ENCODE measurements around the gene ATP8A2. TPM values are rescaled to one million over a fixed set of nuclear protein-coding genes. Genes with fewer than 3 reads are reported as not detected.

ATP8A2 gene
- total RNA-seq, 2 donors from 2014 or later: 0.23 to 6.1 TPM

DNA sequence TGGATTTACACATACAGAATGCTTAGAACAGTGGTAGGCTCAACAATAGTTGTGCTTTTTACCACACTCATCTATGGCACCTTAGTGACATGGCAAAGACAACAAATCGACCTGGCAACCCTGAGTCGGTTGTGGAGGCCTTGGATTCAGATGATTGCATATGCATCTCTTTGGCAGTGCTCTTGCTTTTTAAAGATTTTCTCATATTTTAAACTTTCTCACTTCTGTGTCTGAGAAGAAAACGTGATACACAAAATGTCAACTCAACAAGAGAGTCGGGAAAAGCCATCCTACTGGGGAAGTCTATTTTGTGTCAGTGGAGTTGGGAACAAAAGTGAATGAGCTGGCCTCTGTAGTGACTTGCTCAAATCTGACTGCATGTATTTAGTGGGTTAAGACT lies 85.8 kb downstream of the ATP8A2 start:
- DNase-seq (ENCODE audit: low spot score): no peak
- intact Hi-C loops (cut with DNase I): no loop called here
- 72% methylated on average over 4 of the region's 4 CpGs for WGBS
- Histone ChIP-seq H3K9me3 (no peaks in the 10 kb centered on the region), H3K27me3 (replicated peaks; ENCODE audit: insufficient read depth) (no peaks in the 10 kb centered on the region), H3K27ac (no peak overlapping the region), H3K36me3 (no peaks in the 10 kb centered on the region), H3K4me1 (replicated peaks) (no peaks in the 10 kb centered on the region), H3K4me3 (no peak overlapping the region)
- TF ChIP-seq POLR2AphosphoS5 (IDR thresholded peaks at IDR 0.05) (no peak), POLR2A (IDR thresholded peaks at IDR 0.05) (no peak)
- TF ChIP-seq, protein P1, sequence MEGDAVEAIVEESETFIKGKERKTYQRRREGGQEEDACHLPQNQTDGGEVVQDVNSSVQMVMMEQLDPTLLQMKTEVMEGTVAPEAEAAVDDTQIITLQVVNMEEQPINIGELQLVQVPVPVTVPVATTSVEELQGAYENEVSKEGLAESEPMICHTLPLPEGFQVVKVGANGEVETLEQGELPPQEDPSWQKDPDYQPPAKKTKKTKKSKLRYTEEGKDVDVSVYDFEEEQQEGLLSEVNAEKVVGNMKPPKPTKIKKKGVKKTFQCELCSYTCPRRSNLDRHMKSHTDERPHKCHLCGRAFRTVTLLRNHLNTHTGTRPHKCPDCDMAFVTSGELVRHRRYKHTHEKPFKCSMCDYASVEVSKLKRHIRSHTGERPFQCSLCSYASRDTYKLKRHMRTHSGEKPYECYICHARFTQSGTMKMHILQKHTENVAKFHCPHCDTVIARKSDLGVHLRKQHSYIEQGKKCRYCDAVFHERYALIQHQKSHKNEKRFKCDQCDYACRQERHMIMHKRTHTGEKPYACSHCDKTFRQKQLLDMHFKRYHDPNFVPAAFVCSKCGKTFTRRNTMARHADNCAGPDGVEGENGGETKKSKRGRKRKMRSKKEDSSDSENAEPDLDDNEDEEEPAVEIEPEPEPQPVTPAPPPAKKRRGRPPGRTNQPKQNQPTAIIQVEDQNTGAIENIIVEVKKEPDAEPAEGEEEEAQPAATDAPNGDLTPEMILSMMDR (IDR thresholded peaks at IDR 0.05): no peak

DNA sequence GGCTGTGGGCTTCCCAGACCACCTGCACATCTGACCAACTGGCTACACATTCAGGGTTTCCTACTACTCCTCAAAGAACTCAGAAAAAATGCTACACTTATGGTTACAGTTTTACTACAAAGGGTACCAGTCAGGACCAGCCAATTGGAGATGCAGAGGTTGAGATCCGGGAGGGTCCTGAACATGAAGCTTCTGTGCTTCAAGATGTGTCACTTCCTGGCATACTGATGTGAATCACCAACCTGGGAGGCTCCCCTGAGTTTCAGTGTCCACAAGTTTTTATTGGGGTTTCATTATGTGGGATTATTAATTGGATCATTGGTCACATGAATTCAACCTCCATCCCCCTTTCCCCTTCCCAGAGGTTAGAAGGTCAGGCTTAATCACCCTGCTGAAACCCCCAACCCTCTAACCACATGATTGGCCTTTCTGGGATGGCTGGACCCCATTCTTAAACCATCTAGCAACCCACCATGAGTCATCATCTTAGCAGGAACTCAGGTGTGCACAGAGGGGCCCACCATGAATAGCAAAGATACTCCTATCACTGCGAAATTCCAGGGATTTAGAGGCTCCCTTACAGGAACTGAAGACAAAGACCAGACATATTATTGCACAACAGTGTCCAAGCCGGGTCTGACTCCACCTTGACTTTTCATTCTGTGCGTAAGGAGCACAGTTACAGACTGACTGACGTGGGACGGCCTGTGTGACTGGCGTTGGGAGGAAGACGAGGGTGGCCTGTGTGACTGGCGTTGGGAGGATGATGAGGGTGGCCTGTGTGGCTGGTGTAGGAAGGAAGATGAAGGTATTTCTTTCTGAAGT lies 90.7 kb downstream of the ATP8A2 start:
- no peak for DNase-seq (ENCODE audit: low spot score)
- Histone ChIP-seq H3K4me3 (no peak overlapping the region), H3K36me3 (no peaks in the 10 kb centered on the region), H3K4me1 (replicated peaks) (no peaks in the 10 kb centered on the region), H3K27me3 (replicated peaks; ENCODE audit: insufficient read depth) (no peaks in the 10 kb centered on the region), H3K27ac (no peak overlapping the region), H3K9me3 (no peaks in the 10 kb centered on the region)
- WGBS: 88% methylated on average over 9 of the region's 9 CpGs
- intact Hi-C loops (cut with DNase I): no loop called here
- no peak for TF ChIP-seq POLR2AphosphoS5 (IDR thresholded peaks at IDR 0.05)
- TF ChIP-seq POLR2A (IDR thresholded peaks at IDR 0.05): no peak
- TF ChIP-seq, protein P1 (IDR thresholded peaks at IDR 0.05): no peak

DNA sequence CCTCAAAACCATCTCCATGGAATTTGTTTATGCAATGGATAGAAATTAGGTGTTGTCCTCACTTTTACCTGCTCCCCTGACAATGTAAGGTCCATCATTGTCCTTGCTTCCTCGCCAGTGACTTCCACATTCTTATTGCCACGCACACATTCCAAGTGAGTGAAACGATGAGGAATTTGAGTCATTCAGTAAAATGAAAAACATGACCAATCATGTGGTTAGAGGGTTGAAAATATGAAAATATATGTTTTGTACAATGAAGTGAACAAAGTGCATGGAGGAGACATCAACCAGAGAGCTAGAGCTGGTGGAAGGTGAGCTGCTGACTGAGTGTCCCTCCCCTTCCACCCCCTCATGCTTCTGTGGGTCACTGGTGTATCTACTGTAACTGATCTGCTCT lies 91.7 kb downstream of the ATP8A2 start:
- no peak overlapping the region for H3K4me3 ChIP-seq
- H3K27me3 ChIP-seq (replicated peaks; ENCODE audit: insufficient read depth): no peaks in the 10 kb centered on the region
- TF ChIP-seq, protein P1 (IDR thresholded peaks at IDR 0.05): no peak
- no peak for TF ChIP-seq POLR2A (IDR thresholded peaks at IDR 0.05)
- TF ChIP-seq POLR2AphosphoS5 (IDR thresholded peaks at IDR 0.05): no peak
- no peaks in the 10 kb centered on the region for H3K9me3 ChIP-seq
- H3K4me1 ChIP-seq (replicated peaks): no peaks in the 10 kb centered on the region
- intact Hi-C loops (cut with DNase I): no loop called here
- no peak for DNase-seq (ENCODE audit: low spot score)
- H3K27ac ChIP-seq: no peak overlapping the region
- H3K36me3 ChIP-seq: no peaks in the 10 kb centered on the region
- WGBS: 66% methylated on average over 3 of the region's 3 CpGs

DNA sequence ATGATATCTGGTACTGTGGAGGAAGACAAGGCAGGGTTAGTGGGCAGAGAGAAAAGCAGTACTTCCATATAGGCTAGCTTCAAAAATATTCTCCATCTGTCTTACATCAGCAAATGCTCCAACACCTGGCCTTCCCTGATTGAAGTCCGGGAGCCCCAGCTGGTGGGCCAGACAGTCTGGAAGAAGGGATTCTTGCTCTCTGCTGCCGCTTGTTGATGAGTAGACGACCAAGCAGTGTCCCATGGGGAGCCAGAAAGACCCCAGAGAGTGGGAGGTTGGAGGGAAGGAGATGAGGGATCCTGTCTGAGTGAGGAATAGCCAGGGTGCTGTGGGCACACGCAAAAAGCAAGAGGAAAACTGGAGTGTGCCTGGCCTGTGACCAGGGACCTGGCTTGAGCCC lies 95.1 kb downstream of the ATP8A2 start:
- Histone ChIP-seq H3K9me3 (no peaks in the 10 kb centered on the region), H3K4me1 (replicated peaks) (no peaks in the 10 kb centered on the region), H3K4me3 (no peak overlapping the region), H3K36me3 (no peaks in the 10 kb centered on the region), H3K27me3 (replicated peaks; ENCODE audit: insufficient read depth) (peaks cover 3% of the 10 kb centered on the region), H3K27ac (no peak overlapping the region)
- TF ChIP-seq POLR2AphosphoS5 (IDR thresholded peaks at IDR 0.05) (no peak), POLR2A (IDR thresholded peaks at IDR 0.05) (no peak)
- TF ChIP-seq, protein P1 (IDR thresholded peaks at IDR 0.05): no peak
- DNase-seq (ENCODE audit: low spot score): no peak
- 65% methylated on average over 4 of the region's 4 CpGs for WGBS
- intact Hi-C loops (cut with DNase I): no loop called here
